Astrocyte (in vitro differentiated cells and primary cell): ENCODE data around the gene PRDX1.

Source experiments
- EZH2 ChIP-seq: IDR thresholded peaks from 2 replicates; pipeline ENCODE4 v1.6.1; 2012; ENCODE audit warnings: mild to moderate bottlenecking, low read length, inconsistent platforms; ENCODE audit not compliant: insufficient read depth
- TF ChIP-seq, protein P1 (sequence below): IDR thresholded peaks from 2 replicates; pipeline ENCODE4 v1.5.1; 2011; ENCODE audit warnings: low read depth, mild to moderate bottlenecking, inconsistent platforms, low read length, moderate library complexity; ENCODE audit not compliant: insufficient read depth

GRCh38 chr1:45544530-45544929, 22.8 kb upstream of the PRDX1 start:
- TF ChIP-seq, protein P1, sequence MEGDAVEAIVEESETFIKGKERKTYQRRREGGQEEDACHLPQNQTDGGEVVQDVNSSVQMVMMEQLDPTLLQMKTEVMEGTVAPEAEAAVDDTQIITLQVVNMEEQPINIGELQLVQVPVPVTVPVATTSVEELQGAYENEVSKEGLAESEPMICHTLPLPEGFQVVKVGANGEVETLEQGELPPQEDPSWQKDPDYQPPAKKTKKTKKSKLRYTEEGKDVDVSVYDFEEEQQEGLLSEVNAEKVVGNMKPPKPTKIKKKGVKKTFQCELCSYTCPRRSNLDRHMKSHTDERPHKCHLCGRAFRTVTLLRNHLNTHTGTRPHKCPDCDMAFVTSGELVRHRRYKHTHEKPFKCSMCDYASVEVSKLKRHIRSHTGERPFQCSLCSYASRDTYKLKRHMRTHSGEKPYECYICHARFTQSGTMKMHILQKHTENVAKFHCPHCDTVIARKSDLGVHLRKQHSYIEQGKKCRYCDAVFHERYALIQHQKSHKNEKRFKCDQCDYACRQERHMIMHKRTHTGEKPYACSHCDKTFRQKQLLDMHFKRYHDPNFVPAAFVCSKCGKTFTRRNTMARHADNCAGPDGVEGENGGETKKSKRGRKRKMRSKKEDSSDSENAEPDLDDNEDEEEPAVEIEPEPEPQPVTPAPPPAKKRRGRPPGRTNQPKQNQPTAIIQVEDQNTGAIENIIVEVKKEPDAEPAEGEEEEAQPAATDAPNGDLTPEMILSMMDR: no peak
- TF ChIP-seq EZH2: no peak
